Stimulated activated CD8-positive, alpha-beta memory T cell treated with anti-CD3 and anti-CD28 coated beads, Interleukin-7, amount 100 ng/mL, for 1 hour (primary cell): Measurements from ENCODE around the gene GGACT.
A peak's percentile ranks its signal among the peaks of the same experiment; 100 is the strongest.
"Not testable (repeated sequence)": the region's sequence is repeated elsewhere in the genome, so short reads cannot be mapped to it uniquely, and the experiment has no call there.

Experiments used
- DNase-seq, 2 donors: peaks; one replicate each; pipeline ENCODE4 v3.0.0-alpha.2; 2020; ENCODE audit warnings: low read depth in 2 of 2

The GGACT gene

GRCh38 chr13:100588331-100589177 is at the start of gene GGACT:
Gene GGACT, minus strand, starts transcription at chr13:100588789. Its CDS starts 56,198 bp downstream, at chr13:100532591.
- peak; percentile 63 to 71 for DNase-seq

- no peak for DNase-seq
Measured at GRCh38 chr13:100637796-100638195, 49.2 kb upstream of the GGACT start.

DNA sequence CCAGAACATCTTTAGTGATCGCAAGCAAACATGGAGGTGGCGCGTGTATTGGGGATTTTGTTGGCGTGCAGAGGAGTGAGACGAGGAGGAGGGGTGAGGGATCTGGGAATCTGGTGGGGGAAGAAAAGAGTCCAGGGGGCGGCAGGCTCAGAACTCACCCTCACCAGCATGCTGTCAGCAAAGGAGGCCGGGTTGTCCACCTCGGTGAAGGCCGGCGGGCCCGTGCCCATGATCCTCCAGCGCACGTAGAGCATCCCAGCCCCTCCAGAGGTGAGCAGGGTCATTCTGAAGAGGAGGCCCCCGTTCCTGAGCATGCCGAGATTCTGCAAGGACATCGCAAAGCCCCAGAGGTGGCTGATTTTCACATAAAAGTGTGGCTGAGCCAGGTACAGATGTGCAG is 48.8 kb upstream of the GGACT start:
- DNase-seq = no peak

- DNase-seq = no peak
Measured at GRCh38 chr13:100636441-100636840, 47.9 kb upstream of the GGACT start.

DNA sequence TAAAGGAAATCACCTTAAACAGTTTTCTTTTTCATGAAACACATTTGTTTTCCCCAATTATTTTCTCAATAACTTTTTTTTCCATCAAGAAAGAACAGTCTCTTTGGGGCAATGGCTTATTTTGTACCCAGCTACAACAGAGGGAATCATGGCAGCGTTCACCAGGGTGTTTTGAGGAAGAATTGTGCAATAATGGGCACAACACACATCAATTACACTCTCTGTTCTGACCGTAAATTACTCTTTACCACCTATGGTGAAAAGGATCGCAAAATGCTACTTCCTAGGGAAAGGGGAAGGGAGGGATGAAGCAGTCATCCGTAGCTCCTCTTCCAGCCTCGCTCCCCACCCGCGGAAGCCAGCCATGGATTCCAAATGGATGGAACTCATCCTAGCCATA is 47.4 kb upstream of the GGACT start:
- no peak for DNase-seq

GRCh38 chr13:100634696-100635095 is 46.1 kb upstream of the GGACT start:
- no peak for DNase-seq

DNA sequence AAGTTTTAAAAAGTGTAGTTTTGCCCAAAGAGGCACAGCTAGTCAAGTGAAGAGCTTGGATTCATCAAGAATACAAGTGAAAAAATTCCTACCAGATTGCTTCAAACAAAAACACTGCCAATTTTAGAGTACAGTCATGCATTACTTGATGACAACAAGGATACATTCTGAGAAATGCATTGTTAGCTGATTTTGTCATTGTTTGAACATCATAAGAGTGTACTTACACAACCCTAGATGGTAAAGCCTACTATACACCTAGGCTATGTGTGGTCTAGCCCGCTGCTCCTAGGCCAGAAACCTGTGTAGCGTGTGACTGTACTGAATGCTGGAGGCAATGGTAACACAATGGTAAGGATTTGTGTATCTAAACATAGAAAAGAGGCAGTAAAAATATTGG is 44.9 kb upstream of the GGACT start:
- DNase-seq = no peak

DNA sequence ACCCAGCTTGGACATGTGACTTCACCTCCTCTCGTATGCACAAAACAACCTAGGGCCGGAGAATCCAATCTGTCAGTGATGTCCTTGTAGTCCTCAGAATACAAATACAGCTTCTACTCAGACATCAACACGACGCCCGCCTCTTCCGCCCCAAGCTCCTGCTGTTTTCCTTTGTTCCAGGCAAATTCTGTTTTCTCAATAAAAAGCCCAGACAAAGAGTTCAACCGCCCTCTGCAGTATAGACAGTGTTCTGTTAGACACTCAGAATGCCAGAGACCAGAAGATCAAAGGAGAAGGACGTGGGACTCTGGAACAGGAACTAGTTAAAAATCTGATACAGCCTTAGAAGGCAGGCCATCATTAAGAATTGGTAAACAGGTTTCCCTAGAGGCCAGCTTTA is 42.0 kb upstream of the GGACT start:
- no peak for DNase-seq

GRCh38 chr13:100627120-100627519 is 38.5 kb upstream of the GGACT start:
- no peak for DNase-seq

DNA sequence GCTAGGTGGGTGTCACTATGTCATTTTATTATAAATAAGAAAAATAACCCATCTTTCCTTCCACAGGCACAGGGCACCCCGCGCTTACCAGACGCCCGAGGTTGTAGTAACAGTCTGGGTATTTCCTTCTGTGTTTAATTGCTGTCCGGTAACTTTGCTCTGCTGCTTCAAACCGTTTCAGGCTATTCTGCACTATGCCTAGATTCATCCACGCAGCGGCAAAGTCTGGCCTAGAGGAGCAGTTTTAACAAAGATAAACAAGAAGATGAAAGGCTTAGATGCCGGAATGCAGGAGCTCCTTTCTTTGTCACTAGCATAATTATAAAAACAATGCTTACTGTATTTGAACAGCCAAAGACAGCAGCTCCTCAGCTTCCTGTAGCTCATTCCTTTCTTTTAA is 36.9 kb upstream of the GGACT start:
- DNase-seq = no peak

- no peak for DNase-seq
Measured at GRCh38 chr13:100620792-100621191, 32.2 kb upstream of the GGACT start.

DNA sequence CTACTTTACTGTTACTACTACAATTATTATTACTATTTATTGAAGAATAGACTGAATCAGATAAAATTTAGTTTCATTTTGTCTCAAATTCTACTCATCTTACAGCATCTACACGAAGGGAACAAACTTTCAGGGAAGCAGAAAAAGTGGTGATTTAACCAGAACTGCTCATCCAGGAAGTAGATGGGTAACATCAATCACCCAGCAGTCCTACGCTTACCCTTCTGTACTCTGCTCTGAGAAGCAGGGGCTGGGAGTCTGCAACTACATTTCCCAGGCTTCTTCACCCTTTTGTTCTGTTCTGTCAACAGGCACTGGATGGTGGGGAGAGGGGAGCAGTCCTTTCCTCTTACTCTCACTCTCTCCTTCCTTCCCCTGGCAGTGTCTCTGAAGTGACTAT is 31.4 kb upstream of the GGACT start:
- no peak for DNase-seq

DNA sequence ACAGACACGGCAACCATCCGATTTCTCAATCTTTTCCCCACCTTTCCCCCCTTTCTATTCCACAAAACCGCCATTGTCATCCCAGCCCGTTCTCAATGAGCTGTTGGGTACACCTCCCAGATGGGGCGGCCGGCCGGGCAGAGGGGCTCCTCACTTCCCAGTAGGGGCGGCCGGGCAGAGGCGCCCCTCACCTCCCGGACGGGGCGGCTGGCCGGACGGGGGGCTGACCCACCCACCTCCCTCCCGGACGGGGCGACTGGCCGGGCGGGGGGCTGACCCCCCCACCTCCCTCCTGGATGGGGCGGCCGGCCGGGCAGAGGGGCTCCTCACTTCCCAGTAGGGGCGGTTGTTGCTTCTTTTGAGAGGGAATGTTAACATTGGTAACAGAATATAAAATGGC is 30.3 kb upstream of the GGACT start:
- not testable (repeated sequence) for DNase-seq

DNA sequence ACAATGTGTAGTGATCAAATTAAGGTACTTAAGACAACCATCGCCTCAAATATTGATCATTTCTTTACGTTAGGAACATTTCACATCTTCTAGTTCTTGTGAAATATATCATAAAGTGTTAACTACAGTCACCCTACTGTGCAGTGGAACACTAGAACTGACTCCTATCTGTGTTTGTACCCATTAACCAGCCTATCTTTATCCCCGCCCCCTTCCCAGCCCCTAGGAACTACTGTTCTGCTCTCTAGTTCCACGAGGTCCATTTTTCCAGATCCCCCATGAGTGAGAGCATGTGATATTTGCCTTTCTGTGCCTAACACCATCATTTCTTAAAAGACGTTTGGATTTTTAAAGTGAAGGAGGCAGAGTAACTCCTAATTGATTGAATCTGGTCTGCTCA is 24.4 kb upstream of the GGACT start:
- no peak for DNase-seq

- DNase-seq = no peak
Measured at GRCh38 chr13:100611678-100612492, 23.3 kb upstream of the GGACT start.

- no peak for DNase-seq
Measured at GRCh38 chr13:100610391-100611347, 22.1 kb upstream of the GGACT start.

- no peak for DNase-seq
Measured at GRCh38 chr13:100608906-100609305, 20.3 kb upstream of the GGACT start.

GRCh38 chr13:100608489-100608888 is 19.9 kb upstream of the GGACT start:
- DNase-seq = no peak

DNA sequence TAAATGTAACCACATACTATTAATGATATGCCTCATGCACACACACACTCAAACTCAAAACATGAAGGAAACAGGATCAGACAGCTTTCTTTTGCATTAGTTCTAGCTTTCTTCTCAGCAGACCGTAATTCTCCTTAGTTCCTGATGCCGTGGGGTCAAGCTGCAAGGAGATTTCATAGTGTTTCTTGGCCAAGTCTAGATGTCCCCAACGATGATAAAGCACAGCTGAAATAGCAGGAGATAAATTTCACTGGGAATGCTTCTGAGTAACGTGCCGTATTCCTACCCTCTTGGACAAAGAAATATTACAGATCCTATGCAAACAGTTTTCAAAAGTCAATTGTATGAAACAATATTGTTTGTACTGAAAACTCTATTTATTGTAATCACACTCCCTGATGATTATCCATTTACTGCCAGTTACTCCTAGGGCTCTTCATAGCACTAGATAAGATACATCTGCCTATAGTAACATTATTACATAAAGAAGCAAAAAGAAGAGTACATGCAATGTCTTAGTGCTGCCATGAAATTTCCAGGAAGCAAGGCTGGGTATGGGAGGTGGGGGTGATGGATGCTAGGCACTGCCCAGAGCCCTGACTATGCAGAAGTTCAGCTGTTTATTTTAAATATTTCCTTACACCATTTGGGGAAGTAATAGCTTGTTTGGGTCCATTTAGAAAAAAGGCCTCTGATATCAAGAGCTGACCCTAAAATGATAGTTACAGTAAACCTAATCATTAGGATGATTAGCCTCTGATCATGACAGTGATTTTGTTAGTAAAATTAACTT is 16.5 kb upstream of the GGACT start:
- no peak for DNase-seq

- no peak for DNase-seq
Measured at GRCh38 chr13:100602493-100603111, 14.0 kb upstream of the GGACT start.

- no peak for DNase-seq
Measured at GRCh38 chr13:100601716-100602115, 13.1 kb upstream of the GGACT start.
